Measurements from ENCODE around the gene BPIFA1.

BPIFA1 gene

DNA sequence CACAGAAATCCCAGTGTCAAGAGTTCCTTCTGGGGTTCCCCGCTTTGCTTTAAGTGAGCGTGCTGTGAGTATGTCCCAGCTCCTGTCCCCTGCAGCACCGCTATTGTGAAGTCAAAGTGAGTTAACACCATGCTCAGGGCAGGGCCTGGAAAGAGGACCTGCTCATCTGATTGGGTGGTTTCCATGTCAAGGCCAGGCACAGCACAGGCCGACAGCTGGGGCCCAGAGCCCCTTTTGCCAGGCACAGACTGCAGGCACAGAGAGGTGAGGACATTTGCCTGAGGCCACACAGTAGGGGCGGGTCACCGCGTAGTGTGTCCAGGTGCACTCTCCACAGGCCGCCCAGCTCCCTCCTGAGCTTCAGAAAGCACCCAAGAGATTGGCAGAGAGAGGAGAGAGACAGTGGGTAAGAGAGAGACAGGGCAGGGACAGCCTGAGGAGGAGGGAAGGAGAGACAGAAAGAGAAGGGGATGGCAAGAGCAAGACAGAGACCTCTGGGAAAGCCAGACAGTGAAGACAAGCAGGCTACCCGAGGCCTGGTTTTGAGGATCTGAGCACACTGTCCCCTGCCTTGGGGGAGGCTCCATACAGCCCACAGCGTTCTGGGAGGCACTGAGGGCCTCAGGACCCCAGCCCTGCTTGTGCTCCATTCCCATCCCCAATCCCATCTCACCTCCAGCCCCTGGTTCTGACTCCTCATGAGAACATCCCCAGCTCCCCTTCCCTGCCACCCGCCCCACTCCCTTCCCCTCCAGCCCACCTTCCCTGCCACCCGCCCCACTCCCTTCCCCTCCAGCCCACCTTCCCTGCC, 40.7 kb downstream of the BPIFA1 start:
- in situ Hi-C loops (cut with MboI; ENCODE audit: low sequenced_read_pairs), result loop anchor here (25.0 kb wide), 1 partner anchor 364 kb away; no protein-coding TSS in a partner anchor

DNA sequence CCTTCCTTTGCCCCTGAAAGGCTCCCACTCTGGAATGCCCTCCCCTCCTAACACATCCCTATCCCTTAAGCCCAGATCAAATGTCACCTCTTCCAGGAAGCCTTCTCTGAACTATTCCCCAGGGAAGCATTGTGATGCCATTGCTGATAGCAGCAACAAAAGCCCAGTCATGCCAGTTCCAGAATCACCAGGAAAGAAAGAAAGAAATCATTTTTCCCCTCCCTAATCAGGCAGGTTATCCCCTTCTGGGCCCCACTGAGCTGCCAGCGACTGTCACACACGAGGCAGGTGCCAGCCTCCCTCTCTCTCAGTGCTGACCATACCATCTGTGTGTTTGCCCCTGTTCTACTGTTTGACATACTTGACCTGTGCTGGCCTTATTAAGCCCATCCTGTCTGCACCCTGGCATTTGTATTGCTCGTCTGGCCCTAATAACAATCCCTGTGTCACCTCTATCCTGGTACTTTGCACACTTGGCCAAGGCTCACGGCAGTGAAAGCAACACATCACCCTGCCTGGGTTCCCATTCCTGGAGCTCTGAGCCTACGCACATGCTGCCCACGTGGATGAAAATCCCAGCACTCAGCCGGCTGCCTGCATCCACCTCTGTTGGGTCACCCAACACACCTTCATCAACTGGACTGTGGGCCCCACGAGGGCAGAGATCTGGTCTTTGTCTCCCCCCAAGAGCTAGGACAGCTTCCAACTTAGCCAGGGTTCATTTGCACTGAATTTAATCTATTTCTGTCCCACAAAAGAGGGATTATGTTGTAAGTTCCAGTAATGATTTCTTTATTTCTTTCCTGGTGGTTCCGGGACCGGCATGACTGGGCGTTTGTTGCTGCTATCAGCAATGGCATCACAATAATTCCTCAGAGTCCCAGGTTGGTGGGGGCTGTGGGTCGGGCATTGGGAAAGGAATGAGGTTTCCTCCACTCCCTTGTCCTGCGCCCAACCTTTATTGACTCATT, 42.0 kb downstream of the BPIFA1 start:
- in situ Hi-C loops (cut with MboI; ENCODE audit: low sequenced_read_pairs), result loop anchor here (25.0 kb wide), 1 partner anchor 365 kb away; no protein-coding TSS in a partner anchor

DNA sequence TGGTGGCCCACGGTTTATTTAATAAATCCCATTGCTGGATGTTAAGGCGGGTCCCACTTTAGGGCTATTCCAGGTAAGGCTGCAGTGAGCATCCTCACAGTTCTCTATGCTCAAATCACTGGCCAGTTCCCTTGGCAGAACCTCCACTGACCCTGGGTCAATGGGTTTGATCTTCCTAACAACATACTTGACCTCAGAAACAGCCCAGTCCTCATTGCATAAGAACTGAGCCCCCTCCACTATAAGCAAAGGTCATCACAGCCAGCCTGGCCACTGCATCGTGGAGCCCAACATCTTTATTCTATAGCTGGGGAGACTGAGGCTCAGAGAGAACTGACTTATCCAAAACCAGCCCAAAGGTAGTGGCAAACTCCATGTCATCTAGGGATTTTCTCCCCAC, 42.9 kb downstream of the BPIFA1 start:
- in situ Hi-C loops (cut with MboI; ENCODE audit: low sequenced_read_pairs), result loop anchor here (25.0 kb wide), 1 partner anchor 366 kb away; no protein-coding TSS in a partner anchor

DNA sequence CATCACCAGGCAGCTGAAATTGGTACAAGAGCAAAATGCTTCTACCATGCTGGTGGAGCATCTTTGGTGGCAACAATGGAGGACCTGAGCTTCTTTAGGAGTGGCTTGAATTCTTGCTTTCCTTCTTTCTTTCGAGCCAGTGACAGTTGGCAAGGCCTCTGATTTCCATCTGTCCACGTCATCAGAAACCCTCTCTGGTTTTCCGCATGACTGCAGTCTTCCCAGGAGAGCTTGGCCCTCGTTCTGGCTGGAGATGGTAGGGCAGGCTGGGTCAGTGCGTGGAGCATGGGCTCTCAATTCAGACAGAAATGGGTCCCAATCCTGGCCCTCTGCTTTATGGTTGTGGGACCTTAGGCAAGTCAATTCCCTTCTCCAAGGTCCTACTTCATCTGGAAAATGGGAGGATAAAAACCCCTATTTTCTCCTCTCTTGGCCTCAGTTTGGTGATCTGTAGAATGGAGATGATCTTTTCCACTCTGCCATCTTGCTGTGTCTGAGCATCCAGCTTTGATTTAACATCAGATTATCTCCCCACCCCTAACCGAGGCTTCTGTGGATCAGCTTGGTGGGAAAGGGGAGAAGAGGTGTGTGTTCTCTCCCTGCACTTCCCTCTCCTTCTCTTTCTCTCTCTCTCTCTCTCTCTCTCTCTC, 43.6 kb downstream of the BPIFA1 start:
- in situ Hi-C loops (cut with MboI; ENCODE audit: low sequenced_read_pairs), result loop anchor here (25.0 kb wide), 1 partner anchor 367 kb away; no protein-coding TSS in a partner anchor

DNA sequence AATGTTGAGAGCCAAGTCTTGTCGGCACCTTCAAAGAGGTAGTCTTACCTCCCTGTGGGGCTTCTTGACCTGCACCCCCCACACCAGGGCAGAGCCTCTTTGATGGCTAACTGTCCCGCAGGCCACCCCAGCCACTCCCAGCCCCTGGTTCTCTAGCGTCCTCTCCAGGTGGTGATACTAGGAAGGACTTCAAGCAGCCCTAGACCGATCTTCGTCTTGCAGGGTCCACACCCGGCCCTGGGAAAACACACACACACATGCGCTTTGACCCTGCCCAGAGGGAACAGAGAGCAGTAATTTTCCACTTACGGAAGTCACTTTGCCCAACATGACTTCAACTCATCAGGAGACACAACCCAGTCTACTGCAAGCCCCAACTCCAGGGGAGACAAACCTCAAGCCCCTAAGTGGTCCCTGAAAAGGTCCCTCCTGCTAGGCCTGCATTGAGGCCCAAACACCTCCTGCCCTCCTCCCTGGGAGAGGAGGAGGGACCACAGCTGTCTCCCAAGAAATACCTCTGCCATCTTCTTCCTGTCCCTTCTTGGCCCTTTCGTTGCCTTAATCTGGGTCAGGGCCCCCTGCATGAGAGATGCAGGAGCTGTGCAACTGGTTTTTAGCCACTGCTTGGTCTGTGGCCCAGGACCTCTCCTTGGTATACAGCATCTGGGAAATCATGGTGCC, 44.3 kb downstream of the BPIFA1 start:
- in situ Hi-C loops (cut with MboI; ENCODE audit: low sequenced_read_pairs), result loop anchor here (25.0 kb wide), 1 partner anchor 368 kb away; no protein-coding TSS in a partner anchor

DNA sequence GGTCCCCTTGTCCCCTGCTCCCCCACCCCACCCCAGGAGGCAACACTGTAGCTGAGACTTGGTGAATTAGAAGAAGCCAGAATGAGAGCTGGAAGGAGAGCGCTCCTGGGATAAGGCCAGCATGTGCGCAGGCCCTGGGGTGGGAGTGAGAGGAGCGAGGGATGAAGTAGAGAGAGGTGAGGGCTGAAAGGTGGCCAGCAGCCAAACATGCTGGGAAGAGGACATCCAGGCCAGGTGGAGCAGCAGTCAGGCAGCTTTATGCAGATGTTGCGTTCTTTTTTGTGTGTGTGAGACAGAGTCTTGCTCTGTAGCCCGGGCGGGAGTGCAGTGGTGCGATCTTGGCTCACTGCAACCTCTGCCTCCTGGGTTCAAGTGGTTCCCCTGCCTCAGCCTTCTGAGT, 45.0 kb downstream of the BPIFA1 start:
- in situ Hi-C loops (cut with MboI; ENCODE audit: low sequenced_read_pairs), result loop anchor here (25.0 kb wide), 1 partner anchor 368 kb away; no protein-coding TSS in a partner anchor

DNA sequence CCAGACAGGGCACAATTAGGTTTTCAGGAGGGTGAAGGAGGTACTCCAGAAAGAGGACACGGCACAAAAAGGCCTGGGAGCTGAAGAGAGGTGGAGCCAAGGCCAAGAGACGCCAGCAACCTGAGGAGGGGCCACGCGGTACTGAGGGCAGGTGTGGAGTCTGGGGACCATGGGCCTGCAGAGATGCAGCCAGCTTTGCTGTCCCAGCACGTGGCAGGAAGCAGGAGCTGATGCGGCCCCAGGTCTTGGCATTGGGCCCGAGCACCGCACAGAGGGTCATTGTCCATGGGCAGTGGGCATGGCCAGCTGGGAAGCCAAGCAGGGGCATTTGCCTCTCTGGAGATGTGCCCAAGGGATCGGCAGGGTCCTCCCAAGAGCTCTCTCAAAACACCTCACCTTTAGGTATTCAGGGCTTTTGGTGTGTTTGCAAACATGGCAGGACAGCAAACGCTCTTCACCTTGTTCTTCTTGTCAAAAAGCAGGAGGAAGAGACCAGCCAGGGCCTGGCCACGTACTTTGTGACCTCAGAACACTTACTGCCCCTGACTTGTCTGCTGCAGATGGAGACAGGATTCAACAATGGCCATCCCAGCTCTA, 45.9 kb downstream of the BPIFA1 start:
- in situ Hi-C loops (cut with MboI; ENCODE audit: low sequenced_read_pairs), result loop anchor here (25.0 kb wide), 1 partner anchor 369 kb away; no protein-coding TSS in a partner anchor

DNA sequence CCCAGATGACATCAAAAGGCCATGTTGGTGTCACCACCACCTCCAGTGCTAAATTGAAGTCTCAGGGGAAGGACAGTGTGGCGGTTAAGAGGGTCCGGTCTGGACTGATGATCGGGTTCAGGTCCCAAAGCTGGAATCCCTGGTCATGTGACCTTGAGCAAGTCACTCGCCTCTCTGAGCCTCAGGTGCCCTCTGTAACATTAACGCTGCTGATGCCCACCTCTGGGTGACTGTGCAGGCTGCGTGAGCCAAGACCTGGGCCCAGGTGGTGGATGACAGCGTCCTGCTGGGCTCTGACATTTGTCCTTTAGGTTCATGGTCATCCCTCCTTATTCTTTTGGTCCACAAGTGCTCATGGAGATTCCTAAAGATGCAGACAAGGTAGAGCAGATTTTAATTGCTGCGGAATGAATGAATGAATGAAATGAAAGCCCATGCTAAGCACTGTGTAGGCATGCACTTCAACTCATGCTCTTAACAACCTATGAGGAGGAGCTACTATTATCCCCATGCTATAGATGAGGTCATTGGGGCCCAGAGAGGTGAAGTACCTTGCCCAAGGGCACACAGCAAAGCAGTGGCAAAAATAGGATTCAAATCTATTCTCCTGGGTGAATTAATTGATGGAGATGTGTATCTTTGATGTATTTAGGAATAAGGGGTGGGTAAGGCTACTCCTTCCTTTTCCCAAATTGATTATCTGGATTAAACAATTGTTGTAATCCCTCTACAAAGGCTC, 46.6 kb downstream of the BPIFA1 start:
- in situ Hi-C loops (cut with MboI; ENCODE audit: low sequenced_read_pairs), result loop anchor here (25.0 kb wide), 1 partner anchor 370 kb away; no protein-coding TSS in a partner anchor

DNA sequence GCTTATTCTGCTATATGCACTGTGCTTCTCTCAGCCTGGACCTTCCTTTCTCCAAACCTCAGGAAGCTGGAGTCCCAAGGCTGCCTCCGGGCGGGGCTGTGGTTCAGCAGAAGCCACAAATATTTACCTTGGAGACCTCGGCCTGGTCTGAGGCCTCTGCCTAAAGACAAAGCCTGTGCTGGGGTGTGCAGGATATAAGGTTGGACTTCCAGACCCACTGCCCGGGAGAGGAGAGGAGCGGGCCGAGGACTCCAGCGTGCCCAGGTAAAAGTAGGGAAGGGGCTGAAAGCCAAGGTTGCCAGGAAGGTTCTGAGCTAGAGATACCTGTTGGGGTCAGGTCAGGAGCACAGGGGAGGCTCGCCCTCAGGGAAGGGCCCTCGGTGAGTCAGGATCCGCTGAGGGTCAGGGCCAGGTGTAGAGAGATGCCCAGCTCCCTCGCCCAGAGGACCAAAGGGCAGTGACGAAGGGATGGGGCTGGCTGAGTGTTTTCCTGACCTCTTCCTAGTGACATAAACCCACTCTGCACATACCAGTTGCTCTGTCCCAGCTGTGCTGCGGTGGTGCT, 47.3 kb downstream of the BPIFA1 start, which contains the start of gene BPIFB1:
BPIFB1 (plus strand) TSS at position 224 of the 565 bp plus-strand sequence. CDS start 2,860 bp downstream, outside the sequence.
- in situ Hi-C loops (cut with MboI; ENCODE audit: low sequenced_read_pairs), result loop anchor here (25.0 kb wide), 1 partner anchor 371 kb away; no protein-coding TSS in a partner anchor

DNA sequence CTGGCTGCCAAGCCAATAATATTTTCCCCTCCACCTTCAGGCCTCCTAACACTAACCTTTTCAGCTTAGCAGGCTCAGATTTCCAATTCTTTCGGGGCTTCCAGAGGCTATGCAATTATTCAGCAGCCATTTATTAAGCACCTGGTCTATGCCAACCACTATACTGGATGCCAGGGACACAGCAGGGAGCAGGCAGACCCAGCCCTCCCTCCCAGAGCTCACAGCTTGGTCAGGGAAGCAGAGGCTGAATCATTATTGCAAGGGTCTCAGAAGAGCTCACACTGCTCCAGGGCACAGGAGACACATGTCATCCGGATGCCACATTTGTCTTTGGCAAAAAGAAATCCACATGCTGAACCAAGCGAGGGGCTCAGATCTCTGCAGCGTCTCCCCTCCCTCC, 48.5 kb downstream of the BPIFA1 start:
- in situ Hi-C loops (cut with MboI; ENCODE audit: low sequenced_read_pairs), result loop anchor here (25.0 kb wide), 1 partner anchor 372 kb away; no protein-coding TSS in a partner anchor

DNA sequence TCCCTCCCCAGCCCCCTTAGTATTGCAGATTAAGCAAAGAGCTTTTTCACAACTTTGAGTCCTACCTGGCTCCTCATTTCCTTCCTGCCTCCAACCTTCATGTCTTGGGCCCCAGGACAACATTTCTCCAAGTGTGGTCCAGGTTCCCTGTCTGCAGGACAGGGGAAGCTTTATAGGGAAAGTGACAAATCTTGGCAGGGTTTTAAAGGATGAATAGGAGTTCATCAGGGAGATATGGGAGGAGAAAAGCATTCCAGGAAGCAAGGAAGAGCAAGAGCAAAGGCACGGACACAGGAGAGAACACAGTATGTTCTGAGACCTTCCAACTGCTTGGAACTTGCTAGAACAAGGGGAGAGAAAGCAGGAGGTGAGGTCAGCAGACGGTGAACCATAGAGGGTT, 49.1 kb downstream of the BPIFA1 start:
- in situ Hi-C loops (cut with MboI; ENCODE audit: low sequenced_read_pairs), result loop anchor here (25.0 kb wide), 1 partner anchor 373 kb away; no protein-coding TSS in a partner anchor

DNA sequence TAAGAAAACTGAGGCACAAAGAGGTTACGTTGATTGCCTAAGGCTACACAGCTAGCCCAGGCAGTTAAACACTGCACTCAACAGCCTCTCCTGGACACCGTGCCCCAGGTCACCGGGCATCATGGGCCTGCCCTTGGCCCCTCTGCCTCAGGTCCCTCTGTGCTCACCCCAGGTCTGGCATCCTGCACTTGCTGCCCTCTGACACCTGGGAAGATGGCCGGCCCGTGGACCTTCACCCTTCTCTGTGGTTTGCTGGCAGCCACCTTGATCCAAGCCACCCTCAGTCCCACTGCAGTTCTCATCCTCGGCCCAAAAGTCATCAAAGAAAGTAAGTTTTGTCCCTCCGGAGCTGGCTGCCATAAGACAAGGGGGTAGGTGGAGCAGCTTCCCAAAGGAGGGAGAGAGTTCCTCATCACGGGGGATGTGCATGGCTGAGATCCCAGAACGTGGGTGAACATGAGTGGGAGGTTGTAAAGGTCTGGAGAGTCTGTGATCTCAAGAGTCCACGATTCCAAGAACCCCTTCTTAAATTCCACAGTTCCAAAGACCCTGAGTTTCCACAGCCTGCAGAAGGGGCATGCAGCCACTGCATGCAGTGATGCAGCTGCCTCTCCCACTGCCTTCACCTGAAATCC, 50.2 kb downstream of the BPIFA1 start:
- in situ Hi-C loops (cut with MboI; ENCODE audit: low sequenced_read_pairs), result loop anchor here (25.0 kb wide), 1 partner anchor 374 kb away; no protein-coding TSS in a partner anchor

DNA sequence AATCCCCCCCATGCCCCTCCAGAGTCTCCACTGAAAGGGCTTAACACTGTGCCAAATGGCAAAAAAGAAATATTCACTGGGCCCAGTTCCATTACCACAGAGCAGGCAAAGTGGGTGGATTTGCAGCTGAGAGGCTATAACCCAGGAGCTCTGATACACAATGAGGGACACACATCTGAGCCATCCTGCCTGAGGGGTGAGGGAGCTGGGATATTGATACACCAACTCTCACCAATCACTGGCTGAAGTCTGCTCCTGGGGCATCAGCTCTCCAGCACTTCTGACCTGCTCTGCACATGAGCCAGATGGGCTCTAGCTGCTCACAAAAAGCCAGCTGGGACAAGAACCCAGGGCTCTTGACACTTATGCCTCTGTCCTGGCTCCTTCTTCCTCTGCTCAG, 52.1 kb downstream of the BPIFA1 start:
- in situ Hi-C loops (cut with MboI; ENCODE audit: low sequenced_read_pairs), result loop anchor here (25.0 kb wide), 1 partner anchor 376 kb away; no protein-coding TSS in a partner anchor

DNA sequence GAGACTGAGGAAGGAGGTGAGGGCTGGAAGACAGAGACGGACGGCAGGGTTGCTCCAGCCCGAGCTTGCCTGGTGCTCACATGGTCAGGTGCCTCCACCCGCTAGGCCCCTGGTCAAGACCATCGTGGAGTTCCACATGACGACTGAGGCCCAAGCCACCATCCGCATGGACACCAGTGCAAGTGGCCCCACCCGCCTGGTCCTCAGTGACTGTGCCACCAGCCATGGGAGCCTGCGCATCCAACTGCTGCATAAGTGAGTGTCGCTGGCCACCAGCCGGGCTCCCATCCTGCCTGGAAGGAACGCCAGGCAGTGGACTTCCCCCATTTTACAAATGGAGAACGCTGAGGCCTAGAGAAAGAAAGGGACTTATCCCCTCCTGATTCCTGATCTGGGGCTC, 55.1 kb downstream of the BPIFA1 start:
- in situ Hi-C loops (cut with MboI; ENCODE audit: low sequenced_read_pairs), result loop anchor here (25.0 kb wide), 1 partner anchor 379 kb away; no protein-coding TSS in a partner anchor

DNA sequence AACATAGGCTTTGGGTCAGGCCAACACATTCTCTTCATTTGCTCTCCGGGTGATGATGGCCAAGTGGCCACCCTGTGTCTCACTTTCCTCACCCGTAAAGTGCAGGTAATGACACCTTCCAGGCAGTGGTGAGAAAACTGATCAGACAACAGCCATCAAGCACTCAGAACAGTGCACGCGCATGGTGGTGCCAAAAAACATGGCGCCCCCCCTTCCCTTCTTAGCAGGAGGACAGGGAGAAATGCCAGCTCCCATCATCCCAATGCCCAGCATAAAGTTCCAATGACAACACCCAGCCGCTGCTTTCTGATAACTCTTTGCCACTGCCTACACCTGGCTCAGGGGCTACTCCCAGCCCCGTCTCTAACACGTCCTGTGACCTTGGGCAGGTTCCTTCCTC, 55.6 kb downstream of the BPIFA1 start:
- in situ Hi-C loops (cut with MboI; ENCODE audit: low sequenced_read_pairs), result loop anchor here (25.0 kb wide), 1 partner anchor 379 kb away; no protein-coding TSS in a partner anchor

DNA sequence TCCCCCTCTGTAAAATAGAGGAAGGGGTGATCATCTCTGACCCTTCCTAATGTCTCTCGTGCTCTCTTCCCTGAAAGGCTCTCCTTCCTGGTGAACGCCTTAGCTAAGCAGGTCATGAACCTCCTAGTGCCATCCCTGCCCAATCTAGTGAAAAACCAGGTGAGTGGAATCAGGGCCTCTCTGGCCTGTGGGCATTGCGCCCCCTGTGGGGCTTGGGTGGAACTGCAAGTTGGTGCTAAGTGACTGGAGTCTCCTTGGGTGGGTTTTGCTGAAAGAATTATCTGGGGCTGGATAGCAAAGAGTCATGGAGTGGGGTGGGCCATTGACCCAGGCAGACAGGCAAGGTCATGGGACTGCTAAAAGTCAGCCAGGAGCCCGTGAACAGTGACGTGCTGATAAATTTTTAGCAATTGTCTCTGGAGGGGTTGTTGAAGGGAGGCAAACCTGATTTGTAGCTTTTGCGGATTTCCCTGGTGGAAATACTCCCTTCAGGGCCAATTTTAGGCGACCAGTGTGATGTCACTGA, 56.1 kb downstream of the BPIFA1 start:
- in situ Hi-C loops (cut with MboI; ENCODE audit: low sequenced_read_pairs), result loop anchor here (25.0 kb wide), 1 partner anchor 380 kb away; no protein-coding TSS in a partner anchor
